T-helper 1 cell (primary cell): ENCODE results near the gene FAM151A.

Source experiments
- DNase-seq, 5 donors: peaks; one replicate each; pipeline ENCODE4 v3.0.0-alpha.2; 2012 to 2020

Gene FAM151A

DNA sequence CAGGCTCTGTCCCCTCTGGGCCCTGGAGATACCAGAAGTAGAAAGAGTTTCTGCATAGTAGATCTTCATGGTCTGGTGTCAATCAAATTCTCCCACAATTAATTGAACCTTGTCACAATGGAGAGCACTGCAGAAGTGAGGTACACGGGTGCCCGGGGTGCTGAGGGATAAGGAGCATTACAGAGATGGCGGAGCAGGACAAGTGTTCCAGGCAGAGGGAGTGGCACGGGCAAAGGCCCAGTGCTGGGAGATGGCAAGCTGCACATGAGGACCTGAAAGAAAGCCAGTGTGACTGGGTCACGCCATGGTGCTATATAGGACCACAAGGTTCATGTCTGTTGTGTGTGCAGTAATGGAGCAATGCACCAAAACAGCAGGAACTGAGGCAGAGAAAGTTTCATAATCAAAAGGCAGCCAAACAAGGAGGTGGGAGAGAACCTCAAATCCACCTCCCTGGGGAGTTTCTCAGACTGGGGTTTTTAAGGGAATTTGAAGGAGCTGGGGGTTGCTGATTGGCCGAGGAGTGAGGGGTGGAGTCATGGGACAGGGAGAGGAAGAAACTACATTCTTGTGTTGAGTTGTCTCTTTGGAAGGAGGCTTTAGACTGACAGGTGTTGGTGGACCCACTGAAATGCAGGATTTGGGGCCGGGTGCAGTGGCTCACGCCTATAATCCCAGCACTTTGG, 47.6 kb downstream of the FAM151A start:
- DNase-seq, result no peak

GRCh38 chr1:54575161-54575560, 48.2 kb downstream of the FAM151A start:
- no peak for DNase-seq

GRCh38 chr1:54574158-54574778, 49.1 kb downstream of the FAM151A start:
- DNase-seq, result no peak

GRCh38 chr1:54572542-54572850, 50.8 kb downstream of the FAM151A start:
- no peak for DNase-seq

- no peak for DNase-seq
These were observed 51.4 kb downstream of the FAM151A start for GRCh38 chr1:54571803-54572541.

DNA sequence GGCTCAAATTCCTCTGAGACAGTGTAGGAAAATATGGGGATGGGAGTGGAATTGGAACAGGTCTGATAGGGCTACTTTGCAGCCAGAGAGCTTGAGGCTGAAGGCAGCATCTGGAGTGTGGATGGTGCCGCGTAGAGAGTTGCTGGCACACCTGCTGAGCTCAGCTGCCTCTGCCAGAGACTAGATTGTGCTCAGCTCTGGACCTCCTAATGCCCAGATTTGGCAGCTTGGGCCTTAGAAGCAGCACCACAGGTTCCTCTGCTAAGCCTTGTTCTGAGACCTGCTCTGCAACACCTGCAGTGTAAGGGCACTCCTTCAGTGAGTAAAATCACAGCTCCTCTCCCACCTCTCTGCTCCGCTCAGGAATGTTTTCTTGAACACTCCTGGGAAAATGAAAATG, 52.0 kb downstream of the FAM151A start:
- no peak for DNase-seq

DNA sequence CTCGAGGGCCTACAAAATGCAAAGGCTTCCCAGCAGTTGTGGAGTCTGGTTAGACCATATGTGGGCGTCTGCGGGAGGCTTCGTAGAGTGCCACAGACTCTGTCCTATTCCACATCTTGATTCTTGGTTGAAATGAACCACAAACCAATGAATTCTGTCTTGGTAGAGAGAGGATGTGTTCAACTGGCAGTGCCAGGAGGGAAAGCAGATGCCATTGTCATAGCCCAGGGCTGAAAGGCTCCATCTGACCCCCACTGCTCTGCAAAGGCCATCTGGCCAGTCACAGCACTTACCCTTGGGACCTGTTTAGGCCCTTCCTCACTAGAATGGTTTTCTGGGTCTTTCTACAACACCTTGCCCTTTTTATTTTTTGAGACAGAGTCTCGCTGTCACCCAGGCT, 53.2 kb downstream of the FAM151A start:
- no peak for DNase-seq

- DNase-seq, result no peak
These were observed 54.0 kb downstream of the FAM151A start for GRCh38 chr1:54569339-54569738.

DNA sequence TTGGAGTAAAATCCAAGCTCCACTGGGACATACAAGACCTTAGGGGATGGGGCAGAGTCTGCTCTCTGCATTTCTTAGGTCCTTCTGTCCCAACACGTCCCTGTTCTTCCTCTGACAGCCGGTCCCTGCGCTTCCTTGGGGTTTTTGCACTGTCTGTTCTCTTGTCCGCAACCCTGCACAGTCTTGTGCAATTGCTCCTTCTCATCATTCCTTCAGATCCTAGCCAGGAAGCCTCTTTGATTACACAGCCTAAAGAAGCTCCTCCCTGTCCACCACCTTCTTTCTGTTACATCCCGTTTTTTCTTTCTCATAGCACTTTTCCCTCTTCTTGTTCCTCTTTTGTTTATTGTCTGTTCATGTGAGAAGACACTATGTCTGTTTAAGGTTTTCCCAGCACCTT, 55.4 kb downstream of the FAM151A start:
- no peak for DNase-seq

DNA sequence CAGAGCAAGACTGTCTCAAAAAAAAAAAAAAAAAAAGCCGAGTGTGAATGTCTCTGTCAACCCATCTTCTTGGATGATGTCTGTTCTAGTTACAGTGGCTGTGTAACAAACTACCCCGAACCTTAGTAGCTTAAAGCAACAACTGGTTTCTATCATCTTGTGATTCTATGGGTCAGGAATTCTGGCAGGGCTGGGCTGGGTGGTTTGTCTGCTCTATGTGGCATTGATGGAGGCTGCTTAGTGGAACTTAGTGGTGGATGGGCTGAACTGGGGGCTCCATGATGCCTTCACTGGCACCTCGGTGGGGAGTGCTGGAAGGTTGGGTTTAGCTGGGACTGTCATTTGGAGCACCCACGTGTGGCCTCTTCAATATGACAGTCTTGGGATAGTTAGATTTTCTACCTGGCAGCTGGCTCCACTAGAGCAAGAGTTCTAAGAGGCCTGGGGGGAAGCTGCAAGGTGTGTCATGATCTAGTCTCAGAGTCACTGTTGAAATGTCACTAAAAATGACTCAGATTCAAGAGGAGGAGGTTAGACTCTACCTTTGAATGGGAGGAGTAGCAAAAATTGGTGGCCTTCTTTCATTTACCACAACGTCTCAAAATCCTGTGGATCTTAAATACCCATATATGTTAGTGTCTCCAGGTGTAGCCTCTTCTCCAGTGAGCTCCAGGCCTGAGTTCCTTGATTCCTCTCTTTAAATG, 56.7 kb downstream of the FAM151A start:
- DNase-seq, result no peak

DNA sequence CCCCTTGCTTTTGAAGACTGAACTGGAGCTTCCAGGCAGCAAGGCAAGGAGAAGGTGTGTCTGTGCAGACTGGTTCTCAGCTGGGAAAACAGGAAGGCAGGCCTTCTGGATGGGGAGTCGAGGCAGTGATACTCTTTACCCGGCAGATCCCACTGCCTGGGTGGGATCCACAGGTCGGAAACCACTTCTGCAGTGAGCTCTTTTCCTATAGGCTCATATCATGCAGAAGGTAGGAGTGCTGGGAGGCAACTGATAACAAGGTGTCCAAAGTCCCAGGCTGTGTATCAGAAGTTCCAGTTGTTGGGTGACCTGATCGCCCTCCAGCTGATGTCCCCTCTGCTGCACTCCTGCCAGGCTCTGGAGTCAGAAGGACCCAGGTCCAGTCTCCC, 58.2 kb downstream of the FAM151A start:
- no peak for DNase-seq

DNA sequence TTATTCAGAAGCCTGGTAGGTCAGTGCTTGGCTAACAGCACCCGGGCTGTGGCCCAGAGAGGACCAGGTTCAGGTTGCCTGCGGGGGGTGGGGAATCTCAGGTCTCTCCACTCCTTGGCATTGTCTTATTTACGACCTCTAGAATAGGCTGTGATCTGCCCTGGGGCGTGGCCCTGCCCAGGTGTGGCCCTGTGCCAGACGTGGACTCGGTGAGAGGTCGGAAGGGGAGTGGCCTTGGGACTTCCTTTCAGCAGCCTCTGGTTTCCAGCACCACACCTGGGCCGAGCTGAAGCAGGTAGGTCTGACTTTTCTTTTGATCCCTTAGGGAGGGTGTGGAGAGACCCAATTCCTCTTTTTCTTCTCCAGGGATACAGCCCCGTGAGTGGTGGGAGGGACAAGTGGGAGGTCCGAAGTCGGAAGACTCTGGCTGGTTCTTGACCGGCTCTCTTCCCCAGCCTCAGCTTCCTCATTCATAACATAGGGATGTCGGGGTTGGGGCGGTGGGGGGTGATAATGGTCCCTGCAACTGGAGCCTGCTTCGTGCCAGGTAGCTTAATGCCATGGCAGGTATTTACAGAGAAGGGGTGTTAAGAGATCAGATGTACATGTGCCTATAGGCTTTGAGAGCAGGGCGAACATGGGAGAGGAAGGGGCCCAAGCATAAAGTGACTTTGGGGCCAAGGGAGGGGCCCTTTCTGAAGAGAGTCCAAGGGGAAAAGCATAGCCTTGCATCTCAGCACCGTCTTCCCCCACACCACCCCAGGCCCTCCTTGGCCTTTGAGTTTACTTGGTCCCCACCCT, 58.8 kb downstream of the FAM151A start:
- DNase-seq, result no peak

DNA sequence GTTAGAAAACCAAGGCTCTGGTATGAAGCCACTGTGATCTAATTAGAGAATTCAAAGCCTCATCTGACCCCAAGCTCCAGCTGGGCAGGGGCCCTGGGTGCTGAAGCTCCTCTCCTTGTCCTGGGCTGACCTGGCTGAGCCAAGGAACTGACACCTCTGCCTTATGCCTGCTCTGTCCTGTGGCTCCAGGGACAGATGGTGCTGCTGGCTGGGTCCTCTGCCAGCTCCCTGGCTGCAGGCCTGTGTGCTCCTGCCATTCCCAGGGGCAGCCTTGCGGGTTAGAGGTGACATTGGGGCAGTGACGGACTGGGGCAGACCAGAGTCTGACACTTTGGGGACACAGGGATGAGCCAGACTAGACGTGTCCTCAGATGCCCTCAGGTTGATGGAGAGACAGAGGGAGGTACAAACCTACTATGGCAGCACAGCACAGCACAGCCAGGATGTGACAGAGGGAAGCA, 63.5 kb downstream of the FAM151A start:
- no peak for DNase-seq
